ENCODE data around the gene MS4A8.

DNA sequence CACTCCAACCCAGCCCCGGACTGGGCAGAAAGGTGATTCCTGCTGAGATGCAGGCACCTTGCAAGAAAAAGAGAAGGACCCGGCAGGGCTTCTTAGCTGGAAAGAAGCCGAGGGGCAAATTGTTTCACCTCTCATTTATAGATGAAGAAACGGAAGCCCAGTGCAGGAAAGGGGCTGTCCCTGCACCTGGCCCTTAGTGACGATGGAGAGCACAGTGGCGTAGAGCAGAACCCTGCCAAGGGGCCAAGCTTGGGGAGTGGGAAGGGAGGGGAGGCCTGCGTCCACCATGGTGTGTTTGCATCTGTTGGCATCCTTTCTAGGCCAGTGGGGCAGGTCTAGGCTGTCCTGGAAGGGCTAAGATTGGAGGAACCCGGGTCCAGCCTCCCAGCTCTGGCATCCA is 49.4 kb downstream of the MS4A8 start:
- TF ChIP-seq CTCF (conservative IDR thresholded peaks at IDR 0.05) (no peak), EZH2 (IDR thresholded peaks at IDR 0.05; ENCODE audit: low read depth) (no peak)

Measured in PC-9 (cell line).